ENCODE results near the gene MTTP.

The MTTP gene

GRCh38 chr4:99578714-99579113, 4.1 kb downstream of the MTTP start:
- no peak overlapping the region for H3K27ac Mint-ChIP-seq
- no peaks in the 10 kb centered on the region for H3K4me1 Mint-ChIP-seq
- ATAC-seq (no peak), DNase-seq (ENCODE audit: low spot score in 2 of 2) (no peak)
- H3K4me3 Mint-ChIP-seq, result no peak overlapping the region
- H3K9me3 Mint-ChIP-seq, result no peaks in the 10 kb centered on the region
- H3K36me3 Mint-ChIP-seq, result no peaks in the 10 kb centered on the region

DNA sequence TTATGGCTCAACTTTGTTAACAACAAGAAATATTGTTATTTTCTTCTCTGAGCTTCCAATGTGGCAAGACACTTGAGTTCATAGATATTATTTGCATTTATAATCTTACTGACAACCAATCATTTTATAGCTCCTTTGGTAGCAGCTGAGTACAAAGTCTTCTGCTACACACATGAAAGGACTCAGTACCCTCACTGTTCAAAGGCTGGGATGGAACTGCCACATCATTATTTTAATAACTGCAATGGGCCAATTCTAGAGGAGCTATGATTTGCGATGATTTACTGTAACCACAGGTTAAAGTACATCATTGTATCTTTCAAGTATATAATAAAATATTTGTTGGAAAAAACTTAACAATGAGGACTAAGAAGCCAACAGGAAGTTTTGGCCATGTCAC, 10.9 kb downstream of the MTTP start:
- no peaks in the 10 kb centered on the region for H3K4me1 Mint-ChIP-seq
- DNase-seq (ENCODE audit: low spot score in 2 of 2), result no peak
- H3K36me3 Mint-ChIP-seq, result no peaks in the 10 kb centered on the region
- ATAC-seq, result no peak
- no peaks in the 10 kb centered on the region for H3K9me3 Mint-ChIP-seq
- no peak overlapping the region for H3K4me3 Mint-ChIP-seq
- no peak overlapping the region for H3K27ac Mint-ChIP-seq

DNA sequence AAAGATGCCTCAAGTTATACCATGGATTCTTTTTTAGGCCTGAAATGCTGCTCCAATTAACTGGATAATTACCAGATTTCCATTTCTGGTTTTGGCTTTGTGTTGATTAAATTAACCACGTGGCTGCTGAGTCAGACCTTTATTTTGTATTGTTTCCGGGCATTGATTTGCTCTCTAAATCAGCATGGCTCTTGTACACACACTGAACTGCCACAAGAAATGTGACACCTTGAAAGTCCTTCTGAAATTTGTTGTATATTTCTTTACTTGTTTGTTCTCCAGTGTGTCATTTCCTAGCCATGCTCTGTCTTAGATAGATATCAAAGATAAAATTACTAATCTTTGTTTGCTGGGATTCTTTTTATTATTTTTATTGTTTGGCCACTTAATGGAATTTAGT, 11.7 kb downstream of the MTTP start:
- H3K36me3 Mint-ChIP-seq, result no peaks in the 10 kb centered on the region
- H3K4me3 Mint-ChIP-seq, result no peak overlapping the region
- ATAC-seq (no peak), DNase-seq (ENCODE audit: low spot score in 2 of 2) (no peak)
- H3K4me1 Mint-ChIP-seq, result no peaks in the 10 kb centered on the region
- no peak overlapping the region for H3K27ac Mint-ChIP-seq
- H3K9me3 Mint-ChIP-seq, result no peaks in the 10 kb centered on the region

DNA sequence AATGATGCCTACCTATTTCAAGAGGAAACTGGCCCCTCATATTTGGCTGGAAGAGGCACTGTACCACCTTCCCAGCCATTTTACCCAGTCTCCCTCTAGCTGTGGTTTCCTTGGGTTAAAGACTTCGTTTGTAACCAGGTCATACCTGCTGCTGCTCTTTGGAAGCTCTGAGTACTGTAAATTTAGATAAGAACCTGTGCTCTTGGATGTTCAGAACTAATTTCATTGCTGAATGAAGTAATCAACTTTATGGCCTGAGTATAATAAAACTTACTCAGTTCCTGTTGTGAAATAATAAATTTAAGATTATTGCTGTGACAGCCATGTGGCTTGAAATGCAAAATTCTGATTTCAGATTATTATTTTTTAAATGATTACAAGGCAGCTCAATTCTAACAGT, 12.2 kb downstream of the MTTP start:
- no peak for ATAC-seq
- no peak overlapping the region for H3K4me3 Mint-ChIP-seq
- H3K27ac Mint-ChIP-seq, result no peak overlapping the region

DNA sequence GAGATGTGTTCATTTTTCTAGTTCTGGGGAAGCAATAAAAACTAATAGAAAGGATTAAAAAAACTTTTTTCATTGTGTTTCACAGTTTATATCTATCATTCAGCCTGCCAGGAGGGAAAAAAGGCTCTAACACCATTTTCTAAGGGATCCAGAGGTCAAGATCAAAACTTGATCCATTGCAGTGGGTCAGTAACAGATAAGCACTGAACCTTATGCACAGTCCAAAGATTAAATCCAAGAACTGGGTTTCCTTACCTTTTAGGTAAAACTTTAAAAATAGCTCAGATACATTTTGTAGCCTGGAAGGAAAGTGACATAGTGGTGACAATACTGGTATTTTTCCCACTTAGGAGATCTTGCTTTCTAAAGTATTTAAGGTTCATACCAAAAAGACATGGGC, 12.7 kb downstream of the MTTP start:
- Mint-ChIP-seq H3K4me3 (no peak overlapping the region), H3K27ac (no peak overlapping the region), H3K4me1 (no peaks in the 10 kb centered on the region), H3K9me3 (no peaks in the 10 kb centered on the region), H3K36me3 (no peaks in the 10 kb centered on the region)
- DNase-seq (ENCODE audit: low spot score in 2 of 2) (no peak), ATAC-seq (no peak)

More for the DNA sequence above, 12.2 kb downstream of the MTTP start:
- H3K36me3 Mint-ChIP-seq, result no peaks in the 10 kb centered on the region
- no peak for DNase-seq (ENCODE audit: low spot score in 2 of 2)
- H3K4me1 Mint-ChIP-seq, result no peaks in the 10 kb centered on the region
- H3K9me3 Mint-ChIP-seq, result no peaks in the 10 kb centered on the region

- Mint-ChIP-seq H3K9me3 (no peaks in the 10 kb centered on the region), H3K4me3 (no peak overlapping the region), H3K27ac (no peak overlapping the region), H3K4me1 (no peaks in the 10 kb centered on the region), H3K36me3 (no peaks in the 10 kb centered on the region)
- ATAC-seq, result no peak
- DNase-seq (ENCODE audit: low spot score in 2 of 2), result no peak
Observed at GRCh38 chr4:99587803-99588202, 13.2 kb downstream of the MTTP start.

DNA sequence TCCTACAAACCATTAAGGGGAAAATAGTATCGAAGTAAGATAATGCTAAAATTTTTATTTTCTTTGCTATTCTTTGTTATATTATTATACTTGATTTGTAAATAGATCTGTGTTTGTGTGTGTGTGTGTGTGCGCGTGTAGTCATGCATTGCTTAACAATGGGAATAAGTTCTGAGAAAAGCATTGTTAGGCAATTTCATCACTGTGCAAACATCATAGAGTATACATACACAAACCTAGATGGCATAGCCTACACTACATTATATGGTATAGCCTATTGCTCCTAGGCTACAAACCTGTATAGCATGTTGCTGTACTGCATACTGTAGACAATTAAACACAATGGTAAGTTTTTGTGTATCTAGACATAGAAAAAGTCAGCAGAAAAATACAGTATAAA, 17.1 kb downstream of the MTTP start:
- ATAC-seq (no peak), DNase-seq (ENCODE audit: low spot score in 2 of 2) (no peak)
- no peaks in the 10 kb centered on the region for H3K9me3 Mint-ChIP-seq
- no peaks in the 10 kb centered on the region for H3K4me1 Mint-ChIP-seq
- no peak overlapping the region for H3K27ac Mint-ChIP-seq
- no peaks in the 10 kb centered on the region for H3K36me3 Mint-ChIP-seq
- H3K4me3 Mint-ChIP-seq, result no peak overlapping the region

GRCh38 chr4:99593781-99594641, 19.4 kb downstream of the MTTP start:
- ATAC-seq, result no peak
- Mint-ChIP-seq H3K4me1 (no peaks in the 10 kb centered on the region), H3K9me3 (no peaks in the 10 kb centered on the region), H3K4me3 (no peak overlapping the region), H3K36me3 (no peaks in the 10 kb centered on the region), H3K27ac (no peak overlapping the region)
- no peak for DNase-seq (ENCODE audit: low spot score in 2 of 2)

DNA sequence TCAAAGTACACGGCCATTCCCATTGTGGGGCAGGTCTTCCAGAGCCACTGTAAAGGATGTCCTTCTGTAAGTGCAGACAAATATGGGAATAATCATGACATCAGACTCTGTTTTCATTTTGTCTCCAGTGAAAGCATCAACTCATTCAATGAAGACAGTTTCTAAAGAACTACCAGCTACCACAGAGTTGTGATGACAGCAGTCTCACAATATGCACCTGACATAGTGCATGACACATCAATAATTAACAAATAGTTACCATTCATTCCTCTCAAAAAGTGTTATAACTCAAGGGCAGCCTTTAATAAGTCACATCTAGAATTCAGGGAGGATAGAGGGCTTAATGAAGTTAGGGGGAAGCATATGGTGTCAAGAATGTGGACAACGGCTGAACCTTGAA, 20.2 kb downstream of the MTTP start:
- no peaks in the 10 kb centered on the region for H3K4me1 Mint-ChIP-seq

GRCh38 chr4:99606716-99607115, 32.1 kb downstream of the MTTP start:
- DNase-seq (ENCODE audit: low spot score in 2 of 2) (no peak), ATAC-seq (no peak)
- no peak overlapping the region for H3K27ac Mint-ChIP-seq
- no peaks in the 10 kb centered on the region for H3K9me3 Mint-ChIP-seq
- no peaks in the 10 kb centered on the region for H3K4me1 Mint-ChIP-seq
- H3K4me3 Mint-ChIP-seq, result no peak overlapping the region
- no peaks in the 10 kb centered on the region for H3K36me3 Mint-ChIP-seq

More for the DNA sequence above, 20.2 kb downstream of the MTTP start:
- no peak for ATAC-seq
- Mint-ChIP-seq H3K9me3 (no peaks in the 10 kb centered on the region), H3K4me3 (no peak overlapping the region), H3K27ac (no peak overlapping the region), H3K36me3 (no peaks in the 10 kb centered on the region)
- DNase-seq (ENCODE audit: low spot score in 2 of 2), result no peak

- DNase-seq (ENCODE audit: low spot score in 2 of 2) (no peak), ATAC-seq (no peak)
- Mint-ChIP-seq H3K4me1 (no peaks in the 10 kb centered on the region), H3K4me3 (no peak overlapping the region), H3K27ac (no peak overlapping the region), H3K36me3 (no peaks in the 10 kb centered on the region), H3K9me3 (no peaks in the 10 kb centered on the region)
Observed at GRCh38 chr4:99608417-99608816, 33.8 kb downstream of the MTTP start.

GRCh38 chr4:99610605-99611175, 36.1 kb downstream of the MTTP start:
- no peak overlapping the region for H3K27ac Mint-ChIP-seq
- DNase-seq (ENCODE audit: low spot score in 2 of 2), result no peak
- no peaks in the 10 kb centered on the region for H3K4me1 Mint-ChIP-seq
- ATAC-seq, result no peak
- H3K36me3 Mint-ChIP-seq, result no peaks in the 10 kb centered on the region
- H3K9me3 Mint-ChIP-seq, result no peaks in the 10 kb centered on the region
- H3K4me3 Mint-ChIP-seq, result no peak overlapping the region

- no peak for DNase-seq (ENCODE audit: low spot score in 2 of 2)
- Mint-ChIP-seq H3K4me1 (no peaks in the 10 kb centered on the region), H3K36me3 (no peaks in the 10 kb centered on the region), H3K4me3 (no peak overlapping the region), H3K9me3 (no peaks in the 10 kb centered on the region), H3K27ac (no peak overlapping the region)
- ATAC-seq, result no peak
Observed at GRCh38 chr4:99612281-99612680, 37.7 kb downstream of the MTTP start.

DNA sequence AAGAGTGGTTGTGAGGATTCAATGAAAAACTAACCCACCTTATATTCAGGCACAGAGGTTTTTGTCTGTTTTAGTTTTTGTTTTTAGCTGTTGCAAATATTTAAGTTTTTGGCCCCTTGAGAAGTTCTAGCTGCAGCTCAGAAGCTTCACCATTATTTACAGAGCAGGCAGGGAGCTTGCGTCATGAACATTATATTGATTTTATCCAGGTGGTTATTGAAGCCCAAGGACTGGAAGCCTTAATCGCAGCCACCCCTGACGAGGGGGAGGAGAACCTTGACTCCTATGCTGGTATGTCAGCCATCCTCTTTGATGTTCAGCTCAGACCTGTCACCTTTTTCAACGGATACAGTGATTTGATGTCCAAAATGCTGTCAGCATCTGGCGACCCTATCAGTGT, 38.1 kb downstream of the MTTP start:
- ATAC-seq (no peak), DNase-seq (ENCODE audit: low spot score in 2 of 2) (no peak)
- H3K27ac Mint-ChIP-seq, result no peak overlapping the region
- H3K36me3 Mint-ChIP-seq, result no peaks in the 10 kb centered on the region
- no peaks in the 10 kb centered on the region for H3K9me3 Mint-ChIP-seq
- H3K4me1 Mint-ChIP-seq, result no peaks in the 10 kb centered on the region
- H3K4me3 Mint-ChIP-seq, result no peak overlapping the region

- ATAC-seq (no peak), DNase-seq (ENCODE audit: low spot score in 2 of 2) (no peak)
- H3K9me3 Mint-ChIP-seq, result no peaks in the 10 kb centered on the region
- H3K4me3 Mint-ChIP-seq, result no peak overlapping the region
- no peaks in the 10 kb centered on the region for H3K36me3 Mint-ChIP-seq
- no peaks in the 10 kb centered on the region for H3K4me1 Mint-ChIP-seq
- H3K27ac Mint-ChIP-seq, result no peak overlapping the region
Observed at GRCh38 chr4:99614491-99614890, 39.9 kb downstream of the MTTP start.

DNA sequence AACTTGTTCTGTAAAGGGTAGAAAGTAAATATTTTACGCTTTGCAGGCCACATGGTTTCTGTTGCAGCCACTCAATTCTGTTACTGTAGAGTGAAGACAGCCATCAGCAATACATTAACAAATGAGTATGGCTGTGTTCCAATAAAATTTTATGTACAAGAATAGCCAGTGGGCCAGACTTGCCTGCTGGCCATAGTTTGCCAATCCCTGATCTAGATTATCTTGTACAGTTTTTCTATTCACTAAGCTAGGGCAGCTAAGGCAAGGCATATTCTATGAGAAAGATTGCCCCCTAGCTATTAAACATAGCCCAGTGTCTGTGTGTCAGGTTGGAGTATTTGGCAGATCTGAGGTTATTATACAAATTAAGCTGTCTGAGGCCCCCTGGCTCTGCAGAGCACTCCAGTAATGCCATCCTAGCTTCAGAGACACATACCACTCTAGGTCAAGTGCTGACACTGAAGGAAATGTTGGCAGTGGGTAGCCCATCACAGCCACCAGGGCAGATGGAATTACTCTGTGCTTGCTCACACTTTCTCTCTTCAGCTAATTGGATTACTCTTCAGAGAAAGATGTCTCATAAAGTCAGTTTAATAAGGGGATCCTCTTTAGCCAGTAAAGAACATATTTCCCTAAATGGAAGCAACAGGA, 40.7 kb downstream of the MTTP start:
- ATAC-seq (peak; percentile 21), DNase-seq (ENCODE audit: low spot score in 2 of 2) (no peak)
- Mint-ChIP-seq H3K36me3 (no peaks in the 10 kb centered on the region), H3K9me3 (no peaks in the 10 kb centered on the region), H3K27ac (no peak overlapping the region), H3K4me1 (no peaks in the 10 kb centered on the region), H3K4me3 (no peak overlapping the region)
